GM12873 (cell line): Measurements from ENCODE around the gene HEYL.

ENCODE experiments used
- CTCF ChIP-seq: IDR thresholded peaks from 2 replicates; pipeline ENCODE4 v1.5.1; 2012; ENCODE audit warnings: low read depth, mild to moderate bottlenecking, moderate library complexity, low read length, control low read depth; ENCODE audit not compliant: insufficient read depth; ENCODE audit errors: missing control alignments

The HEYL gene

GRCh38 chr1:39585933-39586332, 53.5 kb downstream of the HEYL start:
- TF ChIP-seq CTCF, result no peak

DNA sequence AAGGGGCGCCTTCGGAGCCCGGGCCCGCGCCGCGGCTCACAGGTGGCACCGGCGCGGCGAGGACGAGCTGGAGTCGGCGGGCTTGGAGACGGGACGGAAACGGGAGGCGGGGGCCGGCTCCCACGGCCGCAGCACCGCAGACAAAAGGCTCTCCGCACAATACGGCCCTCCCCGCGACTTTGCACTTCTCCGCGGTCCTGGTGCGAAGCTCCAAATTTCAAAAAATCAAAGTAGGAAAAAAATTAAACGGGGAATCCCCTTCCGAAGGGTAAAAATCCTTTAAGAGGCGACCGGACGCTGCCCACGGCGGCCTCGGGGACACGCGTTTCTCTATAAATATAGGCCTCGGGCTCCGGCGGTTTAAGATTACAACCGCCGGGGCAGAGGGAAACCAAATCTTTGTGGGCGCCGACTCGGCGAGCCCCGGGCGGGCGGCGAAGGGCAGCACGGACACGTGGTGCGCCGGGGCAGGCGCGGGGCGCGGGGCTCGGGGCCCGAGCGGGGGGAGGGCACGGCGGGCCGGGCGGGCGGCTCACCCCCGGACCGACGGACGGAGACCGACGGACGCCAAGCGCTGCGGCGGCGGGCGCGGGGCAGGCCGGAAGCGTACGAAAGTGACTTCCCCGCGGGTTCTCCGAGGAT, 63.3 kb downstream of the HEYL start:
- no peak for TF ChIP-seq CTCF

DNA sequence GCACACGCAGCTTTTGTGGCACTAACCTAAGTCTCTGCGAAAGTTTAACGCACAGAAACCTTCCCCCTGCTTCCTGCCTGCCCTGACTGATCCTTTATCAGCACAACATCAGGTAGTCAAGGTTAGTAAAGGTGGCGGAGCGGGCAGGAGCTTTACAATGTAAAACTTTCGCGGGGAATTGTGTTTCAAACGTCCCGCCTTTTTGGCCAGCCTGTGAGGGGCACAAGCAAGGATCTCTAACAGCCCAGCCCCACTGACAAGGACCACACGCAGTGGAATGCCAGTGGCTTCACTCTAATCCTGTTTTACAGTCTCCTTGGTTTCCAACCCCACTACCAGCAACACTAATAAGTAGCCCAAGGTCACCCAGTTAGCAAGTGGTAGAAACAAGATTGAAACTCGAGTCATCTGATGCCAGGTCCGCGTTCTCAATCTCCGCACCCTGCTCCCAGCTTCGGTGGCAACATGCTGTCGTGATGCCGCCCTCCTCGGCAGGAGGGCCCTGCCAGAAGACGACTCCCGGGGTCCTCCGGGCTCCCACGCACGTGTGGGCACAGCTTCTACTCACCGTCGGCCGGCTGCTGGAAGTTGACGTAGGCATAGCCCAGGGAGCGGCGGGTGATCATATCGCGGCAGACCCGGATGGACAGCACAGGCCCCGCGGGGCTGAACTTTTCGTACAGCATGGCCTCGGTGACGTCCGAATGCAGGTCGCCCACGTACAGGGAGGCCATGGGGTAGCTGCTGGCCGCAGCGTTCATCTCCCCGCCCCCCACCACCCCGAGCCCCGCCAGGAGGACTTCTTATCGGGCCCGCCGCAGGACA, 64.0 kb downstream of the HEYL start:
- TF ChIP-seq CTCF, result no peak

DNA sequence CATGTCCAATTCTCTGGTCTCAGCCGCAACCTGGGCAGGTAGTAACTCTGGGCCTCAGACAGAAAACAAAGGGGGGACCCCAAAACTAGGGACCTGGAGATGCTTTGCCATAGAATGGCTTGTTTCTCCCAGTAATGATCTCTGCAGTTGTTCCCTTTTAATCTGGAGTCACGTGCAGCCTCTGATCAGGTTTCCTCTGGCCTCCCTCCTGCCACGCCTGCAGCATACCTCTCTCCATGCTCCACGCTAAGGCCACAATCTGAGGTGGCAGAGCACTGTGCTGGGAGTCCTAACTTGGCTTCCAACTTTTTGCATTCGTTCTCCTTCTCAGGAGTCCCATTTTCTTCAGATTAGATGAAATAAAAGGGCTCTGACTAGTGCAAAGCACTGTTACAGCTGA, 64.8 kb downstream of the HEYL start:
- no peak for TF ChIP-seq CTCF
